GM12892 (cell line): ENCODE measurements around the gene LRRC2.

Experiments used
- POLR2A ChIP-seq: IDR thresholded peaks from 2 replicates; pipeline ENCODE4 v1.6.1; 2011; ENCODE audit warnings: low read depth, low read length, control low read depth
- POLR2AphosphoS5 ChIP-seq: IDR thresholded peaks from 2 replicates; pipeline ENCODE4 v1.6.1; 2011; ENCODE audit warnings: low read depth, low read length, control low read depth
- TAF1 ChIP-seq: IDR thresholded peaks from 2 replicates; pipeline ENCODE4 v1.6.1; 2011; ENCODE audit warnings: low read depth, mild to moderate bottlenecking, control low read depth, low read length, borderline replicate concordance

- no peak for TF ChIP-seq POLR2A
- TF ChIP-seq POLR2AphosphoS5 = no peak
- no peak for TF ChIP-seq TAF1
These were observed 33.0 kb downstream of the LRRC2 start for GRCh38 chr3:46533091-46533490.
